OCI-LY3 (cell line): ENCODE data around the gene SSBP2.

ENCODE experiments used
- CTCF ChIP-seq: fragments of 200-600, 300-600 bp; sonication (generic); IDR thresholded peaks from 2 replicates; pipeline ENCODE4 v1.5.1; 2014; ENCODE audit warnings: antibody characterized with exemption, low read length, low read depth
- EZH2phosphoT487 ChIP-seq: fragments of 200-600 bp; shearing (Covaris generic); IDR thresholded peaks from 2 replicates; pipeline ENCODE4 v1.6.1; 2018; ENCODE audit warnings: antibody characterized with exemption, mixed run types, low read depth

GRCh38 chr5:81761270-81761669 is 10.4 kb upstream of the SSBP2 start:
- TF ChIP-seq CTCF (no peak), EZH2phosphoT487 (no peak)
